Lower leg skin (tissue), 3 donors: ENCODE measurements around the gene AATK.

Source experiments
- CTCF ChIP-seq, 3 donors: fragments of 450-650 bp; IDR thresholded peaks; one replicate each; pipeline ENCODE4 v1.5.1; 2016; ENCODE audit warnings: antibody characterized with exemption in 3 of 3, mild to moderate bottlenecking in 3 of 3, moderate library complexity in 2 of 3
- POLR2A ChIP-seq, 2 donors: fragments of 450-650 bp; IDR thresholded peaks; one replicate each; pipeline ENCODE4 v1.6.1; 2016 to 2017; ENCODE audit warnings: antibody characterized with exemption in 2 of 2, mild to moderate bottlenecking in 1 of 2, moderate library complexity in 1 of 2

- TF ChIP-seq POLR2A (IDR thresholded peaks at IDR 0.05) (no peak), CTCF (IDR thresholded peaks at IDR 0.05) (no peak)
Measured at GRCh38 chr17:81200201-81200600, 34.2 kb upstream of the AATK start.
